Loucy (cell line): ENCODE results near the gene SNCAIP.

Experiments used
- H2AFZ ChIP-seq: fragments of 200-600 bp; sonication (generic); 2 replicates; pipeline ENCODE4 v1.6.0; 2016; ENCODE audit warnings: antibody characterized with exemption, mild to moderate bottlenecking, low read length, moderate library complexity
- H3F3A ChIP-seq: fragments of 200-600 bp; 2 replicates; pipeline ENCODE4 v1.6.0; 2016; ENCODE audit warnings: antibody characterized with exemption, low read depth, mild to moderate bottlenecking
- H3K27me3 ChIP-seq: fragments of 200-600 bp; sonication (generic); 2 replicates; pipeline ENCODE4 v1.6.1; 2014; ENCODE audit warnings: low read length, mild to moderate bottlenecking; ENCODE audit not compliant: insufficient read depth, poor library complexity, severe bottlenecking
- H3K36me3 ChIP-seq: fragments of 200-600 bp; sonication (generic); 2 replicates; pipeline ENCODE4 v1.6.1; 2016; ENCODE audit warnings: low read length; ENCODE audit not compliant: insufficient read depth
- H3K4me1 ChIP-seq: fragments of 200-600 bp; sonication (generic); 2 replicates; pipeline ENCODE4 v1.5.1; 2014; ENCODE audit warnings: low read length, mild to moderate bottlenecking; ENCODE audit not compliant: insufficient read depth, poor library complexity, severe bottlenecking
- H3K4me2 ChIP-seq: fragments of 200-600 bp; sonication (generic); 2 replicates; pipeline ENCODE4 v1.6.0; 2014; ENCODE audit warnings: antibody characterized with exemption, low read length, low read depth, mild to moderate bottlenecking; ENCODE audit not compliant: poor library complexity, severe bottlenecking
- H3K4me3 ChIP-seq: fragments of 200-600 bp; sonication (generic); 2 replicates; pipeline ENCODE4 v1.5.1; 2014; ENCODE audit warnings: low read length, mild to moderate bottlenecking, mixed read lengths; ENCODE audit not compliant: poor library complexity, severe bottlenecking
- H3K79me2 ChIP-seq: fragments of 200-600 bp; sonication (generic); 2 replicates; pipeline ENCODE4 v1.6.1; 2014; ENCODE audit warnings: low read length; ENCODE audit not compliant: insufficient read depth
- H3K9ac ChIP-seq: fragments of 200-600 bp; sonication (generic); 2 replicates; pipeline ENCODE4 v1.6.0; 2014; ENCODE audit warnings: mild to moderate bottlenecking, low read depth, low read length, moderate library complexity; ENCODE audit not compliant: poor library complexity, severe bottlenecking
- H3K9me2 ChIP-seq: fragments of 200-600 bp; sonication (generic); replicated peaks from 2 replicates; pipeline ENCODE4 v1.6.1; 2016; ENCODE audit warnings: low read depth, low read length, mixed read lengths
- H3K9me3 ChIP-seq: fragments of 200-600 bp; sonication (generic); 2 replicates; pipeline ENCODE4 v1.6.1; 2014; ENCODE audit warnings: mild to moderate bottlenecking, antibody characterized with exemption, low read length, low read depth; ENCODE audit not compliant: insufficient read depth
- H4K20me1 ChIP-seq: fragments of 200-600 bp; sonication (generic); 2 replicates; pipeline ENCODE4 v1.6.0; 2014; ENCODE audit warnings: antibody characterized with exemption, low read length, mild to moderate bottlenecking; ENCODE audit not compliant: insufficient read depth, poor library complexity, severe bottlenecking
- EZH2phosphoT487 ChIP-seq: fragments of 200-600 bp; IDR thresholded peaks from 2 replicates; pipeline ENCODE4 v1.6.1; 2018; ENCODE audit warnings: antibody characterized with exemption, mild to moderate bottlenecking, moderate library complexity, borderline replicate concordance
- TF ChIP-seq, protein P1 (sequence below): fragments of 200-600 bp; sonication (generic); conservative IDR thresholded peaks from 2 replicates; pipeline ENCODE4 v1.5.1; 2014; ENCODE audit warnings: mild to moderate bottlenecking, antibody characterized with exemption, low read length

The SNCAIP gene

GRCh38 chr5:122426301-122426700 lies 114.3 kb downstream of the SNCAIP start:
- Histone ChIP-seq H3F3A (no peaks in the 10 kb centered on the region), H2AFZ (no peak overlapping the region), H3K9me2 (no peaks in the 10 kb centered on the region), H3K27me3 (no peaks in the 10 kb centered on the region), H3K4me2 (no peak overlapping the region), H3K36me3 (no peaks in the 10 kb centered on the region), H4K20me1 (no peaks in the 10 kb centered on the region), H3K79me2 (no peaks in the 10 kb centered on the region), H3K4me3 (no peak overlapping the region), H3K9ac (no peak overlapping the region), H3K9me3 (no peaks in the 10 kb centered on the region), H3K4me1 (no peaks in the 10 kb centered on the region)
- TF ChIP-seq, protein P1, sequence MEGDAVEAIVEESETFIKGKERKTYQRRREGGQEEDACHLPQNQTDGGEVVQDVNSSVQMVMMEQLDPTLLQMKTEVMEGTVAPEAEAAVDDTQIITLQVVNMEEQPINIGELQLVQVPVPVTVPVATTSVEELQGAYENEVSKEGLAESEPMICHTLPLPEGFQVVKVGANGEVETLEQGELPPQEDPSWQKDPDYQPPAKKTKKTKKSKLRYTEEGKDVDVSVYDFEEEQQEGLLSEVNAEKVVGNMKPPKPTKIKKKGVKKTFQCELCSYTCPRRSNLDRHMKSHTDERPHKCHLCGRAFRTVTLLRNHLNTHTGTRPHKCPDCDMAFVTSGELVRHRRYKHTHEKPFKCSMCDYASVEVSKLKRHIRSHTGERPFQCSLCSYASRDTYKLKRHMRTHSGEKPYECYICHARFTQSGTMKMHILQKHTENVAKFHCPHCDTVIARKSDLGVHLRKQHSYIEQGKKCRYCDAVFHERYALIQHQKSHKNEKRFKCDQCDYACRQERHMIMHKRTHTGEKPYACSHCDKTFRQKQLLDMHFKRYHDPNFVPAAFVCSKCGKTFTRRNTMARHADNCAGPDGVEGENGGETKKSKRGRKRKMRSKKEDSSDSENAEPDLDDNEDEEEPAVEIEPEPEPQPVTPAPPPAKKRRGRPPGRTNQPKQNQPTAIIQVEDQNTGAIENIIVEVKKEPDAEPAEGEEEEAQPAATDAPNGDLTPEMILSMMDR: no peak
- no peak for TF ChIP-seq EZH2phosphoT487

- Histone ChIP-seq H3K36me3 (no peaks in the 10 kb centered on the region), H3K79me2 (no peaks in the 10 kb centered on the region), H3K9me3 (no peaks in the 10 kb centered on the region), H4K20me1 (no peaks in the 10 kb centered on the region), H3K9ac (no peak overlapping the region), H3K4me1 (no peaks in the 10 kb centered on the region), H3K9me2 (no peaks in the 10 kb centered on the region), H3K4me3 (no peak overlapping the region), H3K4me2 (no peak overlapping the region), H3F3A (no peaks in the 10 kb centered on the region), H2AFZ (no peak overlapping the region), H3K27me3 (no peaks in the 10 kb centered on the region)
- TF ChIP-seq, protein P1: no peak
- no peak for TF ChIP-seq EZH2phosphoT487
Observed at GRCh38 chr5:122427621-122428020, 115.6 kb downstream of the SNCAIP start.

DNA sequence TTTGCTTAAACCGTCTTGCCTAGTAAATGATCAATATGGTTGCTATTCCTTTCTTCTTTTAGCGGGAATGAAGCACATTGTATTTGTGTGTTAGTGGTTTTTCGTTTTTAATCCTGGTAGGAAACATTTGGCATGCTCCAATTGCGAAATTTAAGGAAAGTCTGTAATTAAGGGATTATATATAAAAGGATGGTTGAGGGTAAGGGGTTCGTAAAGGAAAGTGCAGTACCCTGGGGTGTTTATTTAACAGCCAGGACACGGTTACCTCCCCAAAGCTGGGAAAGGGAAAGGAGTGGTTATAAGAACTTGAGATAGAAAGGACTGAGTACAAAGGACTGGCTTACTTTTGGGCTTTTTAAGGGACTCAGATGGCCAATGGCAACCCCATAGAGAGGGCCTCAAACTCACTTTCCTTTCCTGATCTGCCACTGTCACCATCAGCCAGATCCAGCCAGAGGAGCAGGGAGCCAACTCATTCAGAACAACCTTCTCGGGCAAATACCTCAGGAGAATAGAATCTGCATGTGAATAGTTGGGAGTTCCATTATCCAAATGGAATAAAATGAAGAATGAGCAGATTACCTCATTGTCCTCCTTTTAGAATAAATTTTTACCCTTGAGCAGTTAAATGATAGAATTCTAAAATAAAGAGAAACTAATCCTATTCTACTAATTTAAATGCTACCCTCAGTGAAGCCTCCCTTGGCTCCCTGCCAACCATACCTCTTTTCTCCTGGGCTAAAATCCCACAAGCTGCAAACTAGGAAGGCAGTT lies 117.7 kb downstream of the SNCAIP start:
- H3K27me3 ChIP-seq: no peaks in the 10 kb centered on the region
- H3K9me3 ChIP-seq: no peaks in the 10 kb centered on the region
- H3K9ac ChIP-seq: no peak overlapping the region
- H3K9me2 ChIP-seq: no peaks in the 10 kb centered on the region
- H3K4me1 ChIP-seq: no peaks in the 10 kb centered on the region
- no peak overlapping the region for H2AFZ ChIP-seq
- no peak overlapping the region for H3K4me3 ChIP-seq
- H3F3A ChIP-seq: no peaks in the 10 kb centered on the region
- TF ChIP-seq EZH2phosphoT487: no peak
- TF ChIP-seq, protein P1: no peak
- H4K20me1 ChIP-seq: no peaks in the 10 kb centered on the region
- no peaks in the 10 kb centered on the region for H3K36me3 ChIP-seq
- no peaks in the 10 kb centered on the region for H3K79me2 ChIP-seq
- no peak overlapping the region for H3K4me2 ChIP-seq
